Measurements from ENCODE around the gene PRRG2.

PRRG2 gene

GRCh38 chr19:49554701-49555181 is 26.4 kb upstream of the PRRG2 start:
- Histone ChIP-seq H3K27me3 (replicated peaks; ENCODE audit: control insufficient read depth, insufficient read depth, low read length) (no peaks in the 10 kb centered on the region), H3K4me3 (replicated peaks; ENCODE audit: low read depth, low read length) (no peak overlapping the region), H3K36me3 (ENCODE audit: control insufficient read depth, insufficient read depth, low read length) (peaks cover 25% of the 10 kb centered on the region)
- DNase-seq (ENCODE audit: extremely low read depth, insufficient read length), result no peak
- no peak for TF ChIP-seq CTCF (IDR thresholded peaks at IDR 0.05; ENCODE audit: insufficient read depth, low read length, poor library complexity, severe bottlenecking)

- Histone ChIP-seq H3K27me3 (replicated peaks; ENCODE audit: control insufficient read depth, insufficient read depth, low read length) (no peaks in the 10 kb centered on the region), H3K36me3 (ENCODE audit: control insufficient read depth, insufficient read depth, low read length) (peaks cover 28% of the 10 kb centered on the region), H3K4me3 (replicated peaks; ENCODE audit: low read depth, low read length) (no peak overlapping the region)
- no peak for DNase-seq (ENCODE audit: extremely low read depth, insufficient read length)
- no peak for TF ChIP-seq CTCF (IDR thresholded peaks at IDR 0.05; ENCODE audit: insufficient read depth, low read length, poor library complexity, severe bottlenecking)
These were observed 25.3 kb upstream of the PRRG2 start for GRCh38 chr19:49555600-49556411.

- no peak for DNase-seq (ENCODE audit: extremely low read depth, insufficient read length)
- Histone ChIP-seq H3K36me3 (ENCODE audit: control insufficient read depth, insufficient read depth, low read length) (peaks cover 28% of the 10 kb centered on the region), H3K4me3 (replicated peaks; ENCODE audit: low read depth, low read length) (no peak overlapping the region), H3K27me3 (replicated peaks; ENCODE audit: control insufficient read depth, insufficient read depth, low read length) (no peaks in the 10 kb centered on the region)
- no peak for TF ChIP-seq CTCF (IDR thresholded peaks at IDR 0.05; ENCODE audit: insufficient read depth, low read length, poor library complexity, severe bottlenecking)
These were observed 24.4 kb upstream of the PRRG2 start for GRCh38 chr19:49556412-49557398.

GRCh38 chr19:49557641-49558325 is 23.3 kb upstream of the PRRG2 start:
- peaks cover 28% of the 10 kb centered on the region for H3K36me3 ChIP-seq (ENCODE audit: control insufficient read depth, insufficient read depth, low read length)
- H3K4me3 ChIP-seq (replicated peaks; ENCODE audit: low read depth, low read length), result no peak overlapping the region
- no peak for TF ChIP-seq CTCF (IDR thresholded peaks at IDR 0.05; ENCODE audit: insufficient read depth, low read length, poor library complexity, severe bottlenecking)
- DNase-seq (ENCODE audit: extremely low read depth, insufficient read length), result no peak
- no peaks in the 10 kb centered on the region for H3K27me3 ChIP-seq (replicated peaks; ENCODE audit: control insufficient read depth, insufficient read depth, low read length)

GRCh38 chr19:49558591-49558990 is 22.5 kb upstream of the PRRG2 start:
- DNase-seq (ENCODE audit: extremely low read depth, insufficient read length), result no peak
- Histone ChIP-seq H3K36me3 (ENCODE audit: control insufficient read depth, insufficient read depth, low read length) (peaks cover 28% of the 10 kb centered on the region), H3K27me3 (replicated peaks; ENCODE audit: control insufficient read depth, insufficient read depth, low read length) (no peaks in the 10 kb centered on the region), H3K4me3 (replicated peaks; ENCODE audit: low read depth, low read length) (no peak overlapping the region)
- TF ChIP-seq CTCF (IDR thresholded peaks at IDR 0.05; ENCODE audit: insufficient read depth, low read length, poor library complexity, severe bottlenecking), result no peak
